Natural killer cell treated with Interleukin-12 subunit alpha and Interleukin-12 subunit beta and Interleukin-15 and Interleukin-18, amount 100 ng/mL, for 72 hours (primary cell): ENCODE measurements around the gene CDK5RAP3. TPM values are rescaled to one million over a fixed set of nuclear protein-coding genes. Genes with fewer than 3 reads are reported as not detected.

ENCODE experiments used
- ATAC-seq, 2 donors: fragments of 150-1000 bp; cut with Tn5 transposase in 1 of 2; sonication (Bioruptor Pico), chemical (Tn5 transposase) in 1 of 2; 2 replicates each; pipeline ENCODE4 v1.10.0; 2021
- DNase-seq: peaks from one replicate; pipeline ENCODE4 v3.0.0; 2022; ENCODE audit warnings: low spot score
- H3K27ac Mint-ChIP-seq, 2 donors: 1 replicate in 1 of 2; 2 replicates in 1 of 2; pipeline ENCODE4 v1.8.0; 2022; ENCODE audit warnings: mixed read lengths in 2 of 2, mild to moderate bottlenecking in 1 of 2, moderate library complexity in 1 of 2
- H3K27me3 Mint-ChIP-seq, 2 donors: 1 replicate in 1 of 2; 2 replicates in 1 of 2; pipeline ENCODE4 v1.8.0; 2022; ENCODE audit warnings: mixed read lengths in 2 of 2
- H3K36me3 Mint-ChIP-seq: one replicate; pipeline ENCODE4 v1.8.0; 2022; ENCODE audit warnings: mixed read lengths
- H3K4me1 Mint-ChIP-seq, 2 donors: 1 replicate in 1 of 2; 2 replicates in 1 of 2; pipeline ENCODE4 v1.8.0; 2022; ENCODE audit warnings: low read depth in 2 of 2, mixed read lengths in 2 of 2, mild to moderate bottlenecking in 1 of 2
- H3K4me3 Mint-ChIP-seq: one replicate; pipeline ENCODE4 v1.8.0; 2022; ENCODE audit warnings: mixed read lengths
- H3K9me3 Mint-ChIP-seq: 2 replicates; pipeline ENCODE4 v1.8.0; 2022; ENCODE audit warnings: mixed read lengths
- total RNA-seq, 2 donors: library from RNA; stranded (reverse); gene quantifications; one replicate each; pipeline ENCODE4 v1.2.3, GENCODE V29; 2022

CDK5RAP3 gene
- total RNA-seq, 2 donors from 2014 or later = 150 to 278 TPM

- ATAC-seq (no peak), DNase-seq (no peak)
- Mint-ChIP-seq H3K9me3 (no peaks in the 10 kb centered on the region), H3K27ac (no peak overlapping the region), H3K4me1 (no peaks in the 10 kb centered on the region), H3K27me3 (no peaks in the 10 kb centered on the region), H3K36me3 (no peaks in the 10 kb centered on the region), H3K4me3 (no peak overlapping the region)
These were observed 15.1 kb upstream of the CDK5RAP3 start for GRCh38 chr17:47955497-47956461.

- Mint-ChIP-seq H3K36me3 (no peaks in the 10 kb centered on the region), H3K27ac (no peak overlapping the region), H3K4me1 (no peaks in the 10 kb centered on the region), H3K27me3 (no peaks in the 10 kb centered on the region), H3K9me3 (no peaks in the 10 kb centered on the region), H3K4me3 (no peak overlapping the region)
- DNase-seq (no peak), ATAC-seq (no peak)
These were observed 13.9 kb upstream of the CDK5RAP3 start for GRCh38 chr17:47956791-47957590.

- no peaks in the 10 kb centered on the region for H3K27me3 Mint-ChIP-seq
- no peaks in the 10 kb centered on the region for H3K4me1 Mint-ChIP-seq
- no peak within 1 kb of the TSS for H3K27ac Mint-ChIP-seq
- ATAC-seq (no peak), DNase-seq (no peak)
- H3K9me3 Mint-ChIP-seq = no peaks in the 10 kb centered on the region
- H3K4me3 Mint-ChIP-seq = no peak within 1 kb of the TSS
- no peaks in the 10 kb centered on the region for H3K36me3 Mint-ChIP-seq
These were observed 13.1 kb upstream of the CDK5RAP3 start, which contains the start of gene PRR15L for GRCh38 chr17:47957591-47958490. Gene PRR15L (minus strand): TSS chr17:47957883. CDS start chr17:47953234, 4,649 bp downstream.

- H3K27ac Mint-ChIP-seq = no peak overlapping the region
- ATAC-seq = no peak
- DNase-seq = no peak
- no peaks in the 10 kb centered on the region for H3K36me3 Mint-ChIP-seq
- H3K4me1 Mint-ChIP-seq = no peaks in the 10 kb centered on the region
- no peak overlapping the region for H3K4me3 Mint-ChIP-seq
- H3K27me3 Mint-ChIP-seq = no peaks in the 10 kb centered on the region
- H3K9me3 Mint-ChIP-seq = no peaks in the 10 kb centered on the region
These were observed 10.9 kb upstream of the CDK5RAP3 start for GRCh38 chr17:47959825-47960655.

GRCh38 chr17:47961406-47961805, 9.5 kb upstream of the CDK5RAP3 start:
- no peak for DNase-seq
- H3K27me3 Mint-ChIP-seq = no peaks in the 10 kb centered on the region
- H3K36me3 Mint-ChIP-seq = no peaks in the 10 kb centered on the region
- no peak overlapping the region for H3K27ac Mint-ChIP-seq
- H3K4me1 Mint-ChIP-seq = no peaks in the 10 kb centered on the region
- H3K4me3 Mint-ChIP-seq = no peak overlapping the region
- H3K9me3 Mint-ChIP-seq = no peaks in the 10 kb centered on the region
- ATAC-seq = no peak

- H3K4me1 Mint-ChIP-seq = no peaks in the 10 kb centered on the region
These were observed 8.0 kb upstream of the CDK5RAP3 start for GRCh38 chr17:47962901-47963300.

GRCh38 chr17:47964856-47965255, 6.1 kb upstream of the CDK5RAP3 start:
- H3K9me3 Mint-ChIP-seq = no peaks in the 10 kb centered on the region
- H3K4me1 Mint-ChIP-seq = peaks cover 3 to 4% of the 10 kb centered on the region in 2 donors
- no peaks in the 10 kb centered on the region for H3K27me3 Mint-ChIP-seq
- H3K36me3 Mint-ChIP-seq = no peaks in the 10 kb centered on the region
- DNase-seq (no peak), ATAC-seq (no peak)
- no peak overlapping the region for H3K27ac Mint-ChIP-seq
- H3K4me3 Mint-ChIP-seq = no peak overlapping the region

More at GRCh38 chr17:47962901-47963300, 8.0 kb upstream of the CDK5RAP3 start:
- no peak overlapping the region for H3K27ac Mint-ChIP-seq
- ATAC-seq (no peak), DNase-seq (no peak)
- H3K27me3 Mint-ChIP-seq = no peaks in the 10 kb centered on the region
- H3K36me3 Mint-ChIP-seq = no peaks in the 10 kb centered on the region
- no peak overlapping the region for H3K4me3 Mint-ChIP-seq
- H3K9me3 Mint-ChIP-seq = no peaks in the 10 kb centered on the region

GRCh38 chr17:47966079-47966519, 4.8 kb upstream of the CDK5RAP3 start:
- DNase-seq (no peak), ATAC-seq (no peak)
- Mint-ChIP-seq H3K27me3 (peaks cover 0 to 3% of the 10 kb centered on the region in 2 donors), H3K4me1 (peaks cover 12 to 14% of the 10 kb centered on the region in 2 donors), H3K9me3 (no peaks in the 10 kb centered on the region), H3K4me3 (no peak overlapping the region), H3K36me3 (no peaks in the 10 kb centered on the region), H3K27ac (no peak overlapping the region)

GRCh38 chr17:47967607-47968252, 3.2 kb upstream of the CDK5RAP3 start:
- DNase-seq = no peak
- H3K4me3 Mint-ChIP-seq = no peak overlapping the region
- H3K9me3 Mint-ChIP-seq = no peaks in the 10 kb centered on the region
- ATAC-seq = no peak
- no peaks in the 10 kb centered on the region for H3K36me3 Mint-ChIP-seq
- H3K27ac Mint-ChIP-seq = no peak overlapping the region
- H3K27me3 Mint-ChIP-seq = peaks cover 0 to 3% of the 10 kb centered on the region in 2 donors
- peaks cover 12 to 17% of the 10 kb centered on the region in 2 donors for H3K4me1 Mint-ChIP-seq

GRCh38 chr17:47968836-47969235, 2.1 kb upstream of the CDK5RAP3 start:
- H3K4me1 Mint-ChIP-seq = peaks cover 12 to 17% of the 10 kb centered on the region in 2 donors
- ATAC-seq (no peak), DNase-seq (no peak)
- peaks cover 0 to 3% of the 10 kb centered on the region in 2 donors for H3K27me3 Mint-ChIP-seq
- no peak overlapping the region for H3K4me3 Mint-ChIP-seq
- no peaks in the 10 kb centered on the region for H3K36me3 Mint-ChIP-seq
- H3K9me3 Mint-ChIP-seq = no peaks in the 10 kb centered on the region
- H3K27ac Mint-ChIP-seq = no peak overlapping the region

- peaks cover 0 to 3% of the 10 kb centered on the region in 2 donors for H3K27me3 Mint-ChIP-seq
- peak overlapping the region; percentile 88 for H3K4me3 Mint-ChIP-seq
- H3K27ac Mint-ChIP-seq = peak overlapping the region; percentile 90 to 91
- DNase-seq (no peak), ATAC-seq (no peak)
- no peaks in the 10 kb centered on the region for H3K9me3 Mint-ChIP-seq
- H3K36me3 Mint-ChIP-seq = peaks cover 6% of the 10 kb centered on the region
- H3K4me1 Mint-ChIP-seq = peaks cover 12 to 20% of the 10 kb centered on the region in 2 donors
These were observed 786 bp upstream of the CDK5RAP3 start for GRCh38 chr17:47969930-47970724.
